MM.1S (cell line): Measurements from ENCODE around the gene ZMIZ2.
A peak's percentile ranks its signal among the peaks of the same experiment; 100 is the strongest.

Source experiments
- DNase-seq: peaks from one replicate; pipeline ENCODE4 v3.0.0-alpha.2; 2015
- H2AFZ ChIP-seq: fragments of 300-600 bp; sonication (generic); 2 replicates; pipeline ENCODE4 v1.6.0; 2016; ENCODE audit warnings: antibody characterized with exemption, low read length
- H3F3A ChIP-seq: fragments of 300-600 bp; sonication (generic); 2 replicates; pipeline ENCODE4 v1.6.1; 2016; ENCODE audit warnings: mild to moderate bottlenecking, antibody characterized with exemption, low read length, moderate library complexity, mixed read lengths; ENCODE audit not compliant: insufficient read depth
- H3K27ac ChIP-seq: fragments of 300-600 bp; sonication (generic); 2 replicates; pipeline ENCODE4 v1.5.1; 2016; ENCODE audit warnings: mild to moderate bottlenecking, low read length
- H3K27me3 ChIP-seq: fragments of 300-600 bp; sonication (generic); replicated peaks from 2 replicates; pipeline ENCODE4 v1.6.0; 2016; ENCODE audit warnings: low read length; ENCODE audit not compliant: insufficient read depth
- H3K36me3 ChIP-seq: fragments of 300-600 bp; sonication (generic); replicated peaks from 2 replicates; pipeline ENCODE4 v1.6.1; 2016; ENCODE audit warnings: mild to moderate bottlenecking, low read length, mixed read lengths; ENCODE audit not compliant: insufficient read depth
- H3K4me1 ChIP-seq: fragments of 300-600 bp; sonication (generic); 2 replicates; pipeline ENCODE4 v1.6.1; 2016; ENCODE audit warnings: low read length, mixed read lengths
- H3K4me2 ChIP-seq: fragments of 300-600 bp; sonication (generic); 2 replicates; pipeline ENCODE4 v1.6.0; 2016; ENCODE audit warnings: low read depth, low read length
- H3K4me3 ChIP-seq: fragments of 300-600 bp; sonication (generic); 2 replicates; pipeline ENCODE4 v1.5.1; 2016; ENCODE audit warnings: low read length, mixed read lengths
- H3K79me2 ChIP-seq: fragments of 300-600 bp; sonication (generic); 2 replicates; pipeline ENCODE4 v1.6.1; 2016; ENCODE audit warnings: mixed run types, low read length, mixed read lengths
- H3K9ac ChIP-seq: fragments of 300-600 bp; sonication (generic); 2 replicates; pipeline ENCODE4 v1.6.1; 2016; ENCODE audit warnings: low read length, mixed read lengths
- H3K9me2 ChIP-seq: fragments of 300-600 bp; sonication (generic); replicated peaks from 2 replicates; pipeline ENCODE4 v1.6.1; 2016; ENCODE audit warnings: mild to moderate bottlenecking, low read length, mixed read lengths; ENCODE audit not compliant: insufficient read depth
- H3K9me3 ChIP-seq: fragments of 300-600 bp; sonication (generic); replicated peaks from 2 replicates; pipeline ENCODE4 v1.6.1; 2016; ENCODE audit warnings: mild to moderate bottlenecking, low read length, mixed read lengths; ENCODE audit not compliant: insufficient read depth
- H4K20me1 ChIP-seq: fragments of 300-600 bp; sonication (generic); 2 replicates; pipeline ENCODE4 v1.6.1; 2016; ENCODE audit warnings: mild to moderate bottlenecking, low read length, moderate library complexity, mixed read lengths; ENCODE audit not compliant: insufficient read depth
- CTCF ChIP-seq: fragments of 300-600 bp; sonication (generic); IDR thresholded peaks from 2 replicates; pipeline ENCODE4 v1.5.1; 2016; ENCODE audit warnings: antibody characterized with exemption, low read length, mixed read lengths
- EZH2 ChIP-seq: fragments of 300-600 bp; sonication (generic); optimal IDR thresholded peaks from 2 replicates; pipeline ENCODE3; 2017; ENCODE audit warnings: low read depth, mild to moderate bottlenecking, antibody characterized with exemption, low read length, mixed read lengths
- EZH2phosphoT487 ChIP-seq: fragments of 300-600 bp; sonication (generic); IDR thresholded peaks from 2 replicates; pipeline ENCODE4 v1.6.1; 2018; ENCODE audit warnings: antibody characterized with exemption, low read length

Gene ZMIZ2

GRCh38 chr7:44798649-44799305 lies 50.1 kb downstream of the ZMIZ2 start:
- H3F3A ChIP-seq = peaks cover 79% of the 10 kb centered on the region
- peaks cover 56% of the 10 kb centered on the region for H3K79me2 ChIP-seq

DNA sequence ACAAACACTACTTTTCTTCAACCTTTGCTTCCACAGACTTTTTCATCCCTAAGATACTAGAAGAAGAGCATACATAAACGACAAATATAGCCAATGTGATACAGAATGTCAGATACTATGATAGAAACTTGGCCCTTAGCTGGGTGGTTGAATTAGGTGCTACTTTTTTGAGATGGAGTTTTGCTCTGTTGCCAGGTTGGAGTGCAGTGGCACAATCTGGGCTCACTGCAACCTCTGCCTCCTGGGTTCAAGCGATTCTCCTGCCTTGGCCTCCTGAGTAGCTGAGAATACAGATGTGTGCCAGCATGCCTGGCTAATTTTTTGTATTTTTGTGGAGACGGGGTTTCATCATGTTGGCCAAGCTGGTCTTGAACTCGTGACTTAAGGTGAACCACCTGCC lies 51.3 kb downstream of the ZMIZ2 start:
- peaks cover 49% of the 10 kb centered on the region for H4K20me1 ChIP-seq
- no peak overlapping the region for H3K4me2 ChIP-seq
- H3F3A ChIP-seq = peaks cover 78% of the 10 kb centered on the region
- no peak for DNase-seq
- TF ChIP-seq EZH2phosphoT487 = no peak
- no peak for TF ChIP-seq CTCF
- no peak for TF ChIP-seq EZH2
- no peak overlapping the region for H3K9ac ChIP-seq
- peaks cover 31% of the 10 kb centered on the region for H3K36me3 ChIP-seq
- no peaks in the 10 kb centered on the region for H3K27me3 ChIP-seq
- H3K27ac ChIP-seq = no peak overlapping the region
- peaks cover 7% of the 10 kb centered on the region; the same call in 1 of the 2 replicates for H3K4me1 ChIP-seq
- no peaks in the 10 kb centered on the region for H3K9me2 ChIP-seq
- no peaks in the 10 kb centered on the region for H3K9me3 ChIP-seq
- no peak overlapping the region for H2AFZ ChIP-seq
- H3K79me2 ChIP-seq = peaks cover 56% of the 10 kb centered on the region
- no peak overlapping the region for H3K4me3 ChIP-seq

More at GRCh38 chr7:44798649-44799305, 50.1 kb downstream of the ZMIZ2 start:
- DNase-seq = no peak
- TF ChIP-seq EZH2 (no peak), CTCF (no peak), EZH2phosphoT487 (no peak)
- Histone ChIP-seq H3K4me3 (peak overlapping the region; percentile 27; the same call in 1 of the 2 replicates), H3K9me3 (no peaks in the 10 kb centered on the region), H3K4me2 (peak overlapping the region; percentile 74), H3K27ac (no peak overlapping the region), H2AFZ (no peak overlapping the region), H3K27me3 (no peaks in the 10 kb centered on the region), H3K4me1 (peaks cover 7% of the 10 kb centered on the region; the same call in 1 of the 2 replicates), H3K9ac (no peak overlapping the region; the same call in 1 of the 2 replicates), H3K36me3 (peaks cover 31% of the 10 kb centered on the region), H4K20me1 (peaks cover 49% of the 10 kb centered on the region), H3K9me2 (no peaks in the 10 kb centered on the region)

DNA sequence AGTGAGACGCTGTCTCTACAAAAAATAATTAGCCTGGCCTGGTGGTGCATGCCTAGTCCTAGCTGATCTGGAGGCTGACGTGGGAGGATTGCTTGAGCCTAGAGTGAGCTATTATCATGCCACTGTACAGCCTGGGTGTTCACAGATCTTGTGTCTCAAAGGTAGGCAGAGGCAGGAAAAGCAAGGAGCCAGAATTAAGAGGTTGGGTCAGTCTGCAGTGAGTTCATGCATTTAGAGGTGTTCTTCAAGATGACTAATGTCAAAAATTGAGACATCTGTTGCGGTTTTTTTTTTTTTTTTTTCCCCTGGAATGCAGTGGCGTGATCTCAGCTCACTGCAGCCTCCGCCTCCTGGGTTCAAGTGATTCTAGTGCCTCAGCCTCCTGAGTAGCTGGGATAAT lies 53.2 kb downstream of the ZMIZ2 start:
- H3K36me3 ChIP-seq = peaks cover 31% of the 10 kb centered on the region
- H3F3A ChIP-seq = peaks cover 74% of the 10 kb centered on the region
- no peak overlapping the region for H3K4me2 ChIP-seq
- no peak overlapping the region for H3K4me3 ChIP-seq
- H3K27me3 ChIP-seq = no peaks in the 10 kb centered on the region
- peaks cover 40% of the 10 kb centered on the region for H3K79me2 ChIP-seq
- DNase-seq = no peak
- no peaks in the 10 kb centered on the region for H3K9me2 ChIP-seq
- H2AFZ ChIP-seq = no peak overlapping the region
- H3K4me1 ChIP-seq = peaks cover 7% of the 10 kb centered on the region; the same call in 1 of the 2 replicates
- TF ChIP-seq CTCF (no peak), EZH2 (no peak), EZH2phosphoT487 (no peak)
- H4K20me1 ChIP-seq = peaks cover 49% of the 10 kb centered on the region
- no peaks in the 10 kb centered on the region for H3K9me3 ChIP-seq
- H3K9ac ChIP-seq = no peak overlapping the region
- H3K27ac ChIP-seq = no peak overlapping the region
